HepG2 (cell line): ENCODE measurements around the gene WDFY1. TPM values are rescaled to one million over a fixed set of nuclear protein-coding genes. Genes with fewer than 3 reads are reported as not detected.

Experiments used
- FOSL2 ChIP-seq: sonication (generic); formaldehyde crosslinking; IDR thresholded peaks from 2 replicates; pipeline ENCODE4 v1.4.0; 2020; ENCODE audit warnings: missing genetic modification reagents
- MAZ ChIP-seq, 2 experiments: sonication (generic) in 1 of 2; formaldehyde crosslinking in 1 of 2; IDR thresholded peaks; 2 replicates each; pipeline versions ENCODE4 v1.5.0 to v1.6.1; 2012 to 2020; ENCODE audit warnings: low read depth in 2 of 2, mild to moderate bottlenecking in 2 of 2, borderline replicate concordance in 1 of 2, improper control_type of control experiment in 1 of 2, low read length in 1 of 2, missing genetic modification reagents in 1 of 2, moderate library complexity in 1 of 2
- SALL1 ChIP-seq: sonication (generic); formaldehyde crosslinking; IDR thresholded peaks from 2 replicates; pipeline ENCODE4 v1.8.0; 2022; ENCODE audit warnings: mild to moderate bottlenecking, missing genetic modification reagents
- SRSF9 ChIP-seq: fragments of 200-400 bp; formaldehyde crosslinking; IDR thresholded peaks from 2 replicates; pipeline ENCODE4 v1.6.1; 2018; ENCODE audit warnings: borderline replicate concordance, mild to moderate bottlenecking, low read depth, low read length; ENCODE audit not compliant: insufficient read depth, poor library complexity, severe bottlenecking
- ZNF124 ChIP-seq: sonication (generic); formaldehyde crosslinking; IDR thresholded peaks from 2 replicates; pipeline ENCODE4 v1.4.0; 2020; ENCODE audit warnings: missing genetic modification reagents
- ZNF501 ChIP-seq: sonication (generic); formaldehyde crosslinking; IDR thresholded peaks from 2 replicates; pipeline ENCODE4 v1.5.1; 2020; ENCODE audit warnings: mild to moderate bottlenecking, moderate library complexity, missing genetic modification reagents
- ZNF839 ChIP-seq: sonication (generic); formaldehyde crosslinking; IDR thresholded peaks from 2 replicates; pipeline ENCODE4 v1.4.0; 2020; ENCODE audit warnings: missing genetic modification reagents, mild to moderate bottlenecking, borderline replicate concordance
- polyA plus RNA-seq, 8 experiments: library from polyadenylated mRNA; depleted of rRNA in 3 of 8; stranded (reverse) in 7 of 8; unstranded in 1 of 8; fragments of >200 nt; fragmentation: Illumina TruSeq in 4 of 8; extraction: Trizol in 4 of 8; gene quantifications; 2 replicates each; pipeline versions ENCODE4 v1.2.1 to v1.2.3, GENCODE V29; 2011 to 2016; ENCODE audit warnings: low read depth in 4 of 8, missing spikeins in 1 of 8, mixed read lengths in 1 of 8; ENCODE audit not compliant: insufficient read depth in 1 of 8
- total RNA-seq, 5 experiments: library from RNA; depleted of rRNA; stranded (reverse); fragments of >200 nt; fragmentation: Illumina TruSeq; extraction: Trizol; gene quantifications; 2 replicates each; pipeline ENCODE4 v1.2.3, GENCODE V29; 2016; ENCODE audit warnings: low read depth in 1 of 5
- TF ChIP-seq, protein P1 (sequence below), 2 experiments: fragments of 450-650 bp in 1 of 2; sonication (generic) in 1 of 2; formaldehyde crosslinking in 1 of 2; IDR thresholded peaks; 2 replicates each; pipeline versions ENCODE4 v1.6.1 to v1.8.0; 2016 to 2022; ENCODE audit warnings: antibody characterized with exemption in 1 of 2, mild to moderate bottlenecking in 1 of 2, missing genetic modification reagents in 1 of 2
- TF ChIP-seq, protein P2 (sequence below): sonication (generic); formaldehyde crosslinking; IDR thresholded peaks from 2 replicates; pipeline ENCODE4 v1.5.1; 2020; ENCODE audit warnings: mild to moderate bottlenecking, missing genetic modification reagents, borderline replicate concordance
- TF ChIP-seq, protein P3 (sequence below): sonication (generic); formaldehyde crosslinking; conservative IDR thresholded peaks from 2 replicates; pipeline ENCODE4 v1.8.0; 2022; ENCODE audit warnings: low read depth, missing genetic modification reagents

The WDFY1 gene
- total and polyA plus RNA-seq, 2 of the 13 experiments (the other 11 are each of a cell fraction or from before 2014, with no cell fraction given), result 77.0 to 78.4 TPM

DNA sequence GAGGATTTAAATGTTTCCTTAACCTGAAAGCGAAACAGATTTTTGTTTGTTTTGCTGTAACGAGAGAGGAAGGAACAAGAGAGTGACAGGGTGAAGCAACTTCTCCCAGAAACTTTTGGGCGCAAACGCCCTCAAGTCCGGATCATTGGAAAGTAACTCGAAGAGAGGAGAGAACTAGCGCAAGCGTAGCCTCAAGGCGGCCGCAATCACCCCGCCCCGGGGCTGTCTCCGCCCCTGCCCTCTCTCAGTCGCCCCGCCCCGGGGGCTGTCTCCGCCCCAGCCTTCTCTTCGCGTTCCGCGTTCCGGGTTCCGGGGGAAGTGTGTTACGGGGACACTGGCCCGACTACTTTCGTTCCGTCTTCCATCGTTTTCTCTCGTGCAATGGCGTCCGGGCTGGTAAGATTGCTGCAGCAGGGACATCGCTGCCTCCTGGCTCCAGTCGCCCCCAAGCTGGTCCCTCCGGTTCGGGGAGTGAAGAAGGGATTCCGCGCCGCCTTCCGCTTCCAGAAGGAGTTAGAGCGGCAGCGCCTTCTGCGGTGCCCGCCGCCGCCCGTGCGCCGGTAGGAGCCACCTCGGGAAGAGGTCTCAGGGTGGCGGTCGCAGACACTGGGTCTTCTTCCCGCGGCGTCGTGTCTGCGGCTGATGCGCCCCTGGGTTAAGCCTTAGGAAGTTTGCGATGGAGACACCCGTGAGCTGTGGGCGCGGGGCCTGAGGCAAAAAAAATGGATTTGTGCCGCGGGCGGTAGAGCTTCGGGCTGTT, 12.1 kb upstream of the WDFY1 start, which contains the start of gene MRPL44 (continued):
- TF ChIP-seq, protein P1, sequence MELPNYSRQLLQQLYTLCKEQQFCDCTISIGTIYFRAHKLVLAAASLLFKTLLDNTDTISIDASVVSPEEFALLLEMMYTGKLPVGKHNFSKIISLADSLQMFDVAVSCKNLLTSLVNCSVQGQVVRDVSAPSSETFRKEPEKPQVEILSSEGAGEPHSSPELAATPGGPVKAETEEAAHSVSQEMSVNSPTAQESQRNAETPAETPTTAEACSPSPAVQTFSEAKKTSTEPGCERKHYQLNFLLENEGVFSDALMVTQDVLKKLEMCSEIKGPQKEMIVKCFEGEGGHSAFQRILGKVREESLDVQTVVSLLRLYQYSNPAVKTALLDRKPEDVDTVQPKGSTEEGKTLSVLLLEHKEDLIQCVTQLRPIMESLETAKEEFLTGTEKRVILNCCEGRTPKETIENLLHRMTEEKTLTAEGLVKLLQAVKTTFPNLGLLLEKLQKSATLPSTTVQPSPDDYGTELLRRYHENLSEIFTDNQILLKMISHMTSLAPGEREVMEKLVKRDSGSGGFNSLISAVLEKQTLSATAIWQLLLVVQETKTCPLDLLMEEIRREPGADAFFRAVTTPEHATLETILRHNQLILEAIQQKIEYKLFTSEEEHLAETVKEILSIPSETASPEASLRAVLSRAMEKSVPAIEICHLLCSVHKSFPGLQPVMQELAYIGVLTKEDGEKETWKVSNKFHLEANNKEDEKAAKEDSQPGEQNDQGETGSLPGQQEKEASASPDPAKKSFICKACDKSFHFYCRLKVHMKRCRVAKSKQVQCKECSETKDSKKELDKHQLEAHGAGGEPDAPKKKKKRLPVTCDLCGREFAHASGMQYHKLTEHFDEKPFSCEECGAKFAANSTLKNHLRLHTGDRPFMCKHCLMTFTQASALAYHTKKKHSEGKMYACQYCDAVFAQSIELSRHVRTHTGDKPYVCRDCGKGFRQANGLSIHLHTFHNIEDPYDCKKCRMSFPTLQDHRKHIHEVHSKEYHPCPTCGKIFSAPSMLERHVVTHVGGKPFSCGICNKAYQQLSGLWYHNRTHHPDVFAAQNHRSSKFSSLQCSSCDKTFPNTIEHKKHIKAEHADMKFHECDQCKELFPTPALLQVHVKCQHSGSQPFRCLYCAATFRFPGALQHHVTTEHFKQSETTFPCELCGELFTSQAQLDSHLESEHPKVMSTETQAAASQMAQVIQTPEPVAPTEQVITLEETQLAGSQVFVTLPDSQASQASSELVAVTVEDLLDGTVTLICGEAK (IDR thresholded peaks at IDR 0.05), result peak; percentile 97
- TF ChIP-seq, protein P1 (CRISPR knock-in tag; IDR thresholded peaks at IDR 0.05), result peak; percentile 96
- TF ChIP-seq, protein P2, sequence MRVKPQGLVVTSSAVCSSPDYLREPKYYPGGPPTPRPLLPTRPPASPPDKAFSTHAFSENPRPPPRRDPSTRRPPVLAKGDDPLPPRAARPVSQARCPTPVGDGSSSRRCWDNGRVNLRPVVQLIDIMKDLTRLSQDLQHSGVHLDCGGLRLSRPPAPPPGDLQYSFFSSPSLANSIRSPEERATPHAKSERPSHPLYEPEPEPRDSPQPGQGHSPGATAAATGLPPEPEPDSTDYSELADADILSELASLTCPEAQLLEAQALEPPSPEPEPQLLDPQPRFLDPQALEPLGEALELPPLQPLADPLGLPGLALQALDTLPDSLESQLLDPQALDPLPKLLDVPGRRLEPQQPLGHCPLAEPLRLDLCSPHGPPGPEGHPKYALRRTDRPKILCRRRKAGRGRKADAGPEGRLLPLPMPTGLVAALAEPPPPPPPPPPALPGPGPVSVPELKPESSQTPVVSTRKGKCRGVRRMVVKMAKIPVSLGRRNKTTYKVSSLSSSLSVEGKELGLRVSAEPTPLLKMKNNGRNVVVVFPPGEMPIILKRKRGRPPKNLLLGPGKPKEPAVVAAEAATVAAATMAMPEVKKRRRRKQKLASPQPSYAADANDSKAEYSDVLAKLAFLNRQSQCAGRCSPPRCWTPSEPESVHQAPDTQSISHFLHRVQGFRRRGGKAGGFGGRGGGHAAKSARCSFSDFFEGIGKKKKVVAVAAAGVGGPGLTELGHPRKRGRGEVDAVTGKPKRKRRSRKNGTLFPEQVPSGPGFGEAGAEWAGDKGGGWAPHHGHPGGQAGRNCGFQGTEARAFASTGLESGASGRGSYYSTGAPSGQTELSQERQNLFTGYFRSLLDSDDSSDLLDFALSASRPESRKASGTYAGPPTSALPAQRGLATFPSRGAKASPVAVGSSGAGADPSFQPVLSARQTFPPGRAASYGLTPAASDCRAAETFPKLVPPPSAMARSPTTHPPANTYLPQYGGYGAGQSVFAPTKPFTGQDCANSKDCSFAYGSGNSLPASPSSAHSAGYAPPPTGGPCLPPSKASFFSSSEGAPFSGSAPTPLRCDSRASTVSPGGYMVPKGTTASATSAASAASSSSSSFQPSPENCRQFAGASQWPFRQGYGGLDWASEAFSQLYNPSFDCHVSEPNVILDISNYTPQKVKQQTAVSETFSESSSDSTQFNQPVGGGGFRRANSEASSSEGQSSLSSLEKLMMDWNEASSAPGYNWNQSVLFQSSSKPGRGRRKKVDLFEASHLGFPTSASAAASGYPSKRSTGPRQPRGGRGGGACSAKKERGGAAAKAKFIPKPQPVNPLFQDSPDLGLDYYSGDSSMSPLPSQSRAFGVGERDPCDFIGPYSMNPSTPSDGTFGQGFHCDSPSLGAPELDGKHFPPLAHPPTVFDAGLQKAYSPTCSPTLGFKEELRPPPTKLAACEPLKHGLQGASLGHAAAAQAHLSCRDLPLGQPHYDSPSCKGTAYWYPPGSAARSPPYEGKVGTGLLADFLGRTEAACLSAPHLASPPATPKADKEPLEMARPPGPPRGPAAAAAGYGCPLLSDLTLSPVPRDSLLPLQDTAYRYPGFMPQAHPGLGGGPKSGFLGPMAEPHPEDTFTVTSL, result peak; percentile 86
- peak; percentile 84 for TF ChIP-seq FOSL2 (CRISPR knock-in tag)
- peak; percentile 100 for TF ChIP-seq ZNF501 (CRISPR knock-in tag)
- peak; percentile 97 for TF ChIP-seq ZNF124 (CRISPR knock-in tag)
- TF ChIP-seq, protein P3, sequence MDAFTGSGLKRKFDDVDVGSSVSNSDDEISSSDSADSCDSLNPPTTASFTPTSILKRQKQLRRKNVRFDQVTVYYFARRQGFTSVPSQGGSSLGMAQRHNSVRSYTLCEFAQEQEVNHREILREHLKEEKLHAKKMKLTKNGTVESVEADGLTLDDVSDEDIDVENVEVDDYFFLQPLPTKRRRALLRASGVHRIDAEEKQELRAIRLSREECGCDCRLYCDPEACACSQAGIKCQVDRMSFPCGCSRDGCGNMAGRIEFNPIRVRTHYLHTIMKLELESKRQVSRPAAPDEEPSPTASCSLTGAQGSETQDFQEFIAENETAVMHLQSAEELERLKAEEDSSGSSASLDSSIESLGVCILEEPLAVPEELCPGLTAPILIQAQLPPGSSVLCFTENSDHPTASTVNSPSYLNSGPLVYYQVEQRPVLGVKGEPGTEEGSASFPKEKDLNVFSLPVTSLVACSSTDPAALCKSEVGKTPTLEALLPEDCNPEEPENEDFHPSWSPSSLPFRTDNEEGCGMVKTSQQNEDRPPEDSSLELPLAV (CRISPR knock-in tag), result no peak
- TF ChIP-seq ZNF839 (CRISPR knock-in tag), result peak; percentile 95
- no peak for TF ChIP-seq SRSF9
- TF ChIP-seq MAZ (IDR thresholded peaks at IDR 0.05; ENCODE audit: borderline replicate concordance, low read depth, low read length), result peak; percentile 99
- peak; percentile 99 for TF ChIP-seq MAZ (CRISPR knock-in tag; IDR thresholded peaks at IDR 0.05; ENCODE audit: low read depth)
- TF ChIP-seq SALL1 (CRISPR knock-in tag), result peak; percentile 98
